OCI-LY7 (cell line): Measurements from ENCODE around the gene CALU. TPM values are rescaled to one million over a fixed set of nuclear protein-coding genes. Genes with fewer than 3 reads are reported as not detected.

Experiments used
- BruUV-seq: library from RNA; stranded (reverse); fragments of 400-500 nt; replicated peaks from 2 replicates; lab custom pipeline; 2021; lab: Mats Ljungman, UMichigan
- CTCF ChIA-PET: fragments of 300-600 bp; sonication (Branson Sonifier 250); formaldehyde crosslinking; loops from one replicate; lab custom pipeline; 2022; ENCODE audit warnings: antibody characterized with exemption; ENCODE audit not compliant: unreplicated experiment; lab: Charles Lee
- POLR2A ChIA-PET: fragments of 300-600 bp; sonication (Branson Sonifier 250); formaldehyde crosslinking; loops from one replicate; lab custom pipeline; 2022; ENCODE audit warnings: antibody characterized with exemption; lab: Charles Lee
- DNase-seq: peaks from one replicate; pipeline ENCODE4 v3.0.0-alpha.2; 2015; ENCODE audit warnings: low spot score
- H2AFZ ChIP-seq: fragments of 200-600 bp; sonication (generic), shearing (Covaris generic); 2 replicates; pipeline ENCODE4 v1.6.1; 2014; ENCODE audit warnings: mild to moderate bottlenecking, antibody characterized with exemption, low read length, moderate library complexity
- H3K27ac ChIP-seq: fragments of 200-600 bp; sonication (generic); 2 replicates; pipeline ENCODE4 v1.5.1; 2014; ENCODE audit warnings: mixed run types, low read depth, mild to moderate bottlenecking, moderate library complexity, low read length, inconsistent platforms; ENCODE audit not compliant: poor library complexity, severe bottlenecking
- H3K36me3 ChIP-seq: fragments of 200-600 bp; sonication (generic); 2 replicates; pipeline ENCODE4 v1.6.1; 2014; ENCODE audit warnings: mild to moderate bottlenecking, antibody characterized with exemption, low read length, moderate library complexity, mixed read lengths; ENCODE audit not compliant: insufficient read depth
- H3K4me1 ChIP-seq: fragments of 200-600 bp; sonication (generic); 2 replicates; pipeline ENCODE4 v1.5.1; 2014; ENCODE audit warnings: mild to moderate bottlenecking, low read length; ENCODE audit not compliant: insufficient read depth, poor library complexity, severe bottlenecking
- H3K4me2 ChIP-seq: fragments of 200-600 bp; sonication (generic); 2 replicates; pipeline ENCODE4 v1.6.1; 2014; ENCODE audit warnings: mild to moderate bottlenecking, low read length
- H3K4me3 ChIP-seq: fragments of 200-600 bp; sonication (generic); 2 replicates; pipeline ENCODE4 v1.5.1; 2014; ENCODE audit warnings: mild to moderate bottlenecking, low read depth, low read length; ENCODE audit not compliant: poor library complexity, severe bottlenecking
- H3K79me2 ChIP-seq: fragments of 200-600 bp; sonication (generic); 2 replicates; pipeline ENCODE4 v1.6.1; 2016; ENCODE audit warnings: low read depth, mild to moderate bottlenecking, low read length, moderate library complexity, mixed read lengths; ENCODE audit not compliant: insufficient read depth
- H3K9me2 ChIP-seq: fragments of 200-600 bp; sonication (generic); 2 replicates; pipeline ENCODE4 v1.6.1; 2016; ENCODE audit warnings: mild to moderate bottlenecking, low read length, mixed read lengths; ENCODE audit not compliant: insufficient read depth
- H3K9me3 ChIP-seq: fragments of 200-600 bp; sonication (generic); 2 replicates; pipeline ENCODE4 v1.6.1; 2014; ENCODE audit warnings: mild to moderate bottlenecking, mixed run types, low read length, mixed read lengths
- H4K20me1 ChIP-seq: fragments of 200-600 bp; sonication (generic); 2 replicates; pipeline ENCODE4 v1.6.1; 2014; ENCODE audit warnings: mild to moderate bottlenecking, antibody characterized with exemption, low read length, moderate library complexity, mixed read lengths; ENCODE audit not compliant: insufficient read depth
- CTCF ChIP-seq: fragments of 200-600 bp; sonication (generic); conservative IDR thresholded peaks from 2 replicates; pipeline ENCODE4 v1.5.1; 2014; ENCODE audit warnings: mild to moderate bottlenecking, antibody characterized with exemption, low read length, moderate library complexity, mixed read lengths
- EZH2phosphoT487 ChIP-seq: fragments of 200-600 bp; sonication (generic); IDR thresholded peaks from 2 replicates; pipeline ENCODE4 v1.6.1; 2018; ENCODE audit warnings: low read depth, borderline replicate concordance, mild to moderate bottlenecking, mixed run types, antibody characterized with exemption, low read length, moderate library complexity, mixed read lengths
- intact Hi-C: fragments of 100-400 bp; cut with micrococcal nuclease; formaldehyde crosslinking; loops from one replicate; pipeline ENCODE4 v1.10.0; 2022; ENCODE audit not compliant: unreplicated experiment
- total RNA-seq, 2 experiments: library from RNA; depleted of rRNA in 1 of 2; stranded (reverse); fragments of >200 nt in 1 of 2; shearing (Covaris generic) in 1 of 2; gene quantifications; 2 replicates each; pipeline ENCODE4 v1.2.3, GENCODE V29; 2014 to 2022

CALU gene
- total RNA-seq, 2 experiments from 2014 or later: 45.6 to 52.8 TPM

- no peaks in the 10 kb centered on the region for H3K79me2 ChIP-seq
- H3K9me3 ChIP-seq: no peaks in the 10 kb centered on the region
- POLR2A ChIA-PET: interaction anchor here (0.9 kb wide), 1 partner anchor 11 kb away, joined by 3 read pairs; no protein-coding TSS in a partner anchor
- TF ChIP-seq CTCF: no peak
- TF ChIP-seq EZH2phosphoT487: no peak
- no peak overlapping the region for H2AFZ ChIP-seq
- H3K9me2 ChIP-seq: no peaks in the 10 kb centered on the region
- H3K4me1 ChIP-seq: no peaks in the 10 kb centered on the region
- no peak for DNase-seq
- CTCF ChIA-PET: no interaction called here
- BruUV-seq: no TSS peak
- no peak overlapping the region for H3K4me3 ChIP-seq
- H3K27ac ChIP-seq: no peak overlapping the region
- intact Hi-C loops: no loop called here
- H3K4me2 ChIP-seq: no peak overlapping the region
- no peaks in the 10 kb centered on the region for H4K20me1 ChIP-seq
- no peaks in the 10 kb centered on the region for H3K36me3 ChIP-seq
These were observed 11.9 kb upstream of the CALU start for GRCh38 chr7:128727239-128727638.

DNA sequence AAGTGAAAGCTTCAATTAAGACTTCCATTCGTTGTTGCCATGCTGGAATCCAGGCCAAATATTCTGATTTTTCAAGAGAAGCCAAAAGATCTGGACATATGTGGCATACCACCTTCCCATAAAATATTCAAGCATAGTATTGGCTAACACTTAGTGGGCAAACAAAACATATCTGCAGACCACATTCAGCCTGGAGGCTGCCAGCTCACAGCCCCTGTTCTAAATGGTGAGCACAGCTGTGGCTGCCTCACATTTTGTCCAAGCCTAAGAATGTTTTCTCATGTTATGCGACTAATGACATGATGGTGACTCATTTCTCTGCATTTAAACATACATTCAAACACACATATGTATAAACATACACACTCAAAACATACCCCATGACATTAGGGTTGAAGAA, 10.6 kb upstream of the CALU start:
- Histone ChIP-seq H4K20me1 (no peaks in the 10 kb centered on the region), H3K4me2 (no peak overlapping the region), H3K4me3 (no peak overlapping the region), H3K9me2 (no peaks in the 10 kb centered on the region), H3K9me3 (no peaks in the 10 kb centered on the region), H3K36me3 (no peaks in the 10 kb centered on the region), H3K79me2 (no peaks in the 10 kb centered on the region), H2AFZ (no peak overlapping the region), H3K4me1 (no peaks in the 10 kb centered on the region), H3K27ac (no peak overlapping the region)
- DNase-seq: no peak
- ChIA-PET POLR2A (interaction anchor here (0.9 to 1.3 kb wide), 2 partner anchors 10 to 19 kb away, joined by 3 read pairs; no protein-coding TSS in a partner anchor), CTCF (interaction anchor here (1.1 kb wide), 1 partner anchor 11 kb away, joined by 3 read pairs; the partner anchor contains the start of gene CALU)
- intact Hi-C loops: no loop called here
- no peak for TF ChIP-seq CTCF
- no peak for TF ChIP-seq EZH2phosphoT487
- BruUV-seq: no TSS peak

DNA sequence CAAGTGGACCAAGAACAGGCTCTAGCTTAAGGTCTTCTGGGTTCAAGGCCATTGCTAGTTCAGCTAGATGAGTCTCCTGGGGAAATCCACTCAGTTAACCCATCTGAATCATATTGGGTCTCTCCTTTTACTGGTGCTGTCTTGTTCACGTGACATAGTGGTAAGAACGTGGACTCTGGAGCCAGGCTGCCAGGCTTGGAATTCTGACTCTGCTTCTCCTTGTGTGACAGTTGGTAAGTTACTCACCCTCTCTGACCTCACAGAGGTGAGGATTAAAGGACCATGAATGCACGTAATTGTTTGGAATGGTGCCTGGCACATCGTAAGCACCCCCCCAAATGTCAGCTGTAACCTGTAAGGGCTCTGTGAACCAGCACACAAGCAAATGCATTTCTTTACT, 9.7 kb upstream of the CALU start:
- no peak for DNase-seq
- H3K36me3 ChIP-seq: no peaks in the 10 kb centered on the region
- no peak for TF ChIP-seq EZH2phosphoT487
- TF ChIP-seq CTCF: no peak
- intact Hi-C loops: no loop called here
- H3K79me2 ChIP-seq: no peaks in the 10 kb centered on the region
- no peaks in the 10 kb centered on the region for H3K9me3 ChIP-seq
- no peaks in the 10 kb centered on the region for H3K4me1 ChIP-seq
- no peak overlapping the region for H3K4me3 ChIP-seq
- H2AFZ ChIP-seq: no peak overlapping the region
- BruUV-seq: no TSS peak
- H3K9me2 ChIP-seq: no peaks in the 10 kb centered on the region
- ChIA-PET CTCF (interaction anchor here (1.1 kb wide), 1 partner anchor 10 kb away, joined by 3 read pairs; the partner anchor contains the start of gene CALU), POLR2A (interaction anchor here (0.9 to 1.3 kb wide), 2 partner anchors 9 to 18 kb away, joined by 3 read pairs; no protein-coding TSS in a partner anchor)
- no peaks in the 10 kb centered on the region for H4K20me1 ChIP-seq
- H3K27ac ChIP-seq: no peak overlapping the region
- H3K4me2 ChIP-seq: no peak overlapping the region
